NCI-H2081 treated with DMSO at 0.1 percent for 48 hours (cell line): ENCODE data around the gene MCC.
A peak's percentile ranks its signal among the peaks of the same experiment; 100 is the strongest.

Experiments used
- DNase-seq: peaks from one replicate; lab custom pipeline; 2025; lab: John Stamatoyannopoulos, UW

The MCC gene

DNA sequence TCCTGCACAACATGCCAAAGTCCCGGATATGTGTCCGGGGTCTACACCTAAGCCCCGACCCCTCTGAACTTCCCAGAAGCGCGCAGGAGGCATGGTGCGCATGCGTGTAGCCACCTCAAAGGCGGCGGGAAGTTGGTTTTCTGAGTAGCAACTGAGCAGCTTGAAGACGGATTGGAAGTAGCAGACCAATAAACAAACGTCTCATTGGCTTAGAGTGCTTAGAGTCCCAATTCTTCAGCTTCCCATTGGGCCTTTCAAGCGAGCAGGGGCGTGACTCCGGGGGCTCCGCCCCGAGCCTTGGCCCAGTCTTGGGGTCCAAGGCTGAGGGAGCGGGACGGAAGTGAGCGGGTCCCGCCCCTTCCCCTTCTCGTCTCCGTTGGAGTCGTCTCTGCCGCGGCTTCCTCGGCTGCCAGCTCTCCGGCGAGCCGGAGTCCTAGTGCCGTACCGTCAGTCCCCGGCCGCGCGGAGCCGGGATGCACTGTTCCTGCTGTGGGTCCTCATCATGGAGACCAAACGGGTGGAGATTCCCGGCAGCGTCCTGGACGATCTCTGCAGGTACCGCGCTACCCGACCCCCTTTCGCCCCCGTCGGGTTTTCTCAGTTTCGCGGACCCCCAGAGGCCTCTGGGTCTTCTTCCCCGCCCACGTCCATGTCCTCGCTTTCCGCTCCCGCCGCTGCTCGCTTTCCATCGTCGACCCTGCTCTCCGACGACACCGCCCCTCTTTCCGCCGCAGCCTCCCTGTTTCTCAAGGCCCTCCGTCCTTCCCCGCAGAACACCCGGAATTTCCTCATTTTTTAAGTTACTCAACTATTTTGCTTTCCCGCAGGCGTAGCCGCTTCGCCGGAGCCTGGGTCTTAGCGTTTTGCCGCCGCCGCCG, 511.6 kb downstream of the MCC start, which contains the start of gene DCP2:
DCP2 (plus strand) TSS at position 367 of the 878 bp plus-strand sequence; CDS start at position 503, 136 bp downstream.
- peak; percentile 94 for DNase-seq

DNA sequence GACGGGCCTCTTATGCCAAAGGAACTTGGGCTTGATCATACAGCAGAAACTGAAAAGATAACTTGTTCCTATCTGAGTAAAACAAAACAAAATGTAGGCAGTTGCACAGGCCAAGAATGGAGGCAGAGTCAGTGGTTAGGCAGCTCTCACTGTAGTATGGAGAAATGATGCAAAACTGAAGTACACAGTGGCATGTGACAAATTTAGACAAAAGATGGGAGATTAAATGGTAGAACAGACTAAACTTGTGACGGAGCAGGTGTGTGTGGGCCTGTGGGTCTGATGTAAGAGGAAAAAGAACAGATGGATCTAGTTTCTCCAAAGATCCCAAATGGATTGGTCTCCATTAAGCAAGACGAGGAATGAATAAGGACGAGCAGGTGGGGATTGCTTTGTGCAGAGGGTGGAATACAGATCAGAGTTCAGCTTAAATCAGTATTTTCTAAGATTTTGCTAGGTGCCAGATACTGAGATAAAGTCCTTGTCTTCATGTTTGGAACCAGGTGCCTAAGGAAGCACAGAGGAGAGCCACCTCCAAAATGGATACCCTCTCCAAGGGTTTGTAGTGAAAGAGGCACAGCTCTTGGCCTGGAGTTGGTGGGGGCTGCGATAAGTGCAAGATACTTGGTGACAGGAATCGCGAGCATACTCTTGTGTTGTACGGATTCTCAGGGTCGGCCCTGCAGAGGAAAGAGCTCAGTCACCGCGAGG, 512.4 kb downstream of the MCC start:
- no peak for DNase-seq

GRCh38 chr5:112974901-112975300, 513.4 kb downstream of the MCC start:
- no peak for DNase-seq

GRCh38 chr5:112973904-112974303, 514.3 kb downstream of the MCC start:
- DNase-seq, result no peak

- no peak for DNase-seq
Observed at GRCh38 chr5:112973036-112973435, 515.2 kb downstream of the MCC start.
